GM21786 (cell line): ENCODE data around the gene EBF4.

ENCODE experiments used
- ATAC-seq: cut with Tn5 transposase; IDR thresholded peaks from one replicate; pipeline ENCODE4 v1.9.1; 2021; ENCODE audit not compliant: unreplicated experiment

The EBF4 gene

DNA sequence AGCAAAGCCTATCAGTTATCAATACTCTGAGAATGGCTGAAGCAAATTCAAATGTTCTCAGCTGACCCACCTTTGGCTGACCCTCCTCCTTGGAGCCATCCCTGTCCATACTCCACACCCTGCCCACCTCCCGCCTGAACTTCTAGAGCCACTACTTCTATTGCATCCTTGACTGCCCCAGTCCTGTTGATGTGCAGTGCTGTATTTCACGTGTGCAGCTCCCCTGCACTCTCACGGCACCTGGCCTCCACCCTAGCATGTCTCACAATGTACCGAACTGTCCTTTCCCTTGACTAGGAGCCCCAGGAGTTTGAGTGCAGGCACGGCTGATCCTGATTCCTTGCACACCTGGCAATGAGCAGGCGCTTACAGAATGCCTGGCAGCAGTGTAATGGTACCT lies 100.9 kb downstream of the EBF4 start:
- ATAC-seq = no peak

DNA sequence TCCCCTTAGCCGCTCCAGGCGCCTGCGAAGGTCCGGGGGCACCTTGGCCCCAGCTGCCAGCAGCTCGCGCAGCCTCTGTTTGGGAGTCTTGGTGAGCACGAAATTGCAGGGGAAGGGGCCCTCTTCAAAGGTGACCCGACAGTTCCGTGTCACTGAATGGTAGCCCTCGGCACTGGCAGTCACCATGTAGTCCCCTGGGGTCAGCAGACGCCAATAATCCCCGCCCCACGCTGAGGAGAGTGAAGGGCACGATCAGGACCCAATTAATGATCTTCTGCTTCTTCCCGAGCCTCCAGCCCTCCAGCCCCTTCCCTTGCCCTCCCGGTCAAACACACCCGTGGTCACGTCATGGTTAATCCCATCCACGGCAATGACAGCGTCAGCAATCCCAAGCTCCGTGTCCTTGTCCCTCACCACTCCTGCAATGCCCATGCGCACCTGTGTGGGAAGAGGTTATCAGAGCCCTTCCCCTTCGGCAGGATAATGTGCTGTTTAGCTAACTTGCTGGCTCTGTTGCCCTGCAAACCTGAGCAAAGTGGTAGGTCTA lies 101.7 kb downstream of the EBF4 start:
- ATAC-seq = no peak

DNA sequence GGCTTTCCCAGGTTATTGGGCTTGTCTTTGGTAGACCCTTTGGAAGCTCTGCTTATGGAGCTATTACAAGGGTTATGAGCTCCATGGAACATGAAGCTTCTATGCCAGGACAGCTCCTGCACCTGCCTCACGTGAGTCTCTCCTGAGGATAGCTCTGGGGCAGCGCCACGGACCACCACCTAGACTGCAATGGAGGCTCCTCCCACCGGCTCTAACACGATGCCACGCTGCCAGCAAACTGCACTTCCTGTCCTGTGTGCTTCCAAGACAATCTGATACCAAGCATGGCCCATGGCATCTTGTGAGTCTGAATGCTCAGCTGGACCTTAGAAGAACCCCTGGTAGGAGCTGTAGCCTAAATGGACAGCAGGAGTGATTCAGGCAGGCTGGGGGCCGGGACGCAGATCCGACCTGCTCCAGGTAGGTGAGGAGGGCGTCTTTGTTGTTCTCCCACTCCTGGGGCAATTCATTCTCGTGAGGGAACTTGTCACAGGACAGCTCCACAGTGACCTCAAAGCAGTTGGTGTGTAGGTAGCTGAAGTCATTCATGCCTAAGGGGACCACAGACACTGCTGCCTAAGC lies 102.4 kb downstream of the EBF4 start:
- no peak for ATAC-seq

DNA sequence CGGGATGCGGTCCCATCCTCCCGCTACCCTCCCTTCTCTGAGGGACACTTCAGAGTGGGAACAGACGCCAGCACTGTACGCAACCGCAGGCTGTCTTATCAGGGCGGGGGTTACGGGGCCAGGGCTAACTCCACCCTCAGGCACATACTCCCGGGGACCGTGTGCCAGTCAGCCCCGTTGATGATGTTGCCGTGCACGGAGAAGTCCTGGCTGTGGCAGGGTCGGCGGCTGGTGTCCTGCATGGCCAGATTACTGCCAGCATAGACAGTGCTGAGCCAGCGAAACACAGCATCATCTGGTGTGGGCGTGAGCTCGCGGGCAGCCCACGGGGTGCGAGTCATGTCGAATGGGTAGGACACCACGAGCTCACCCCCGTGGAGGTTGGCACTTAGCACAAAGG lies 102.9 kb downstream of the EBF4 start:
- ATAC-seq = no peak

DNA sequence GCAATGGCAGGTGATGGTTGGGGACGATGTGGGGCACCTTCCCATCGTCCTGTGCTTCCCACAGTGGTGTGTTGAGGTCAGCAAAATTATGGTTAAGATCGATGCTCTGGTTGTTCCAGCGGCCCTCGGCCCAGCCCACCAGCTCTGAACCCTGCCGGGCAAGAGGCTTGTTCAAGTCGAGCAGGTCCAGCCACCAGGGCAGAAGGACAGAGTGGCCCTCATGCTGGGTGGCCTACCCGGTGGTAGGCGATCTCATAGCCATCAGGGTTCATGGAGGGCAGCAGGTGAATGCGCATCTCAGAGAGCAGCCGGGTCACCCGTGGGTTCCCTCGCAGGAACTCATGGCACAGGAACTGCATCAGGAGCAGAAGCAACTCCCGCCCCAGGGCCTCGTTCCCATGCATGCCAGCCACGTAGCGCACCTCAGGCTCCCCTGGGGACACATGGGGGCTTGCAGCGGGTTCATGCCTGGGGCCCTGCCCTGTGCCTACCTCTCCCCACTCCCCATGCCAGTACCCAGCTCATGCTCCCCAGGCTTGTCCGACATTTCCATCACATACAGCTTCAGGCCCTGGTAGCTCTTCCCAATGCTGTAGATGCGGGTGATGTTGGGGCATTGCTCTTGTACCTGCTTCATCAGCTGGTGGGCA lies 103.6 kb downstream of the EBF4 start:
- ATAC-seq = no peak

DNA sequence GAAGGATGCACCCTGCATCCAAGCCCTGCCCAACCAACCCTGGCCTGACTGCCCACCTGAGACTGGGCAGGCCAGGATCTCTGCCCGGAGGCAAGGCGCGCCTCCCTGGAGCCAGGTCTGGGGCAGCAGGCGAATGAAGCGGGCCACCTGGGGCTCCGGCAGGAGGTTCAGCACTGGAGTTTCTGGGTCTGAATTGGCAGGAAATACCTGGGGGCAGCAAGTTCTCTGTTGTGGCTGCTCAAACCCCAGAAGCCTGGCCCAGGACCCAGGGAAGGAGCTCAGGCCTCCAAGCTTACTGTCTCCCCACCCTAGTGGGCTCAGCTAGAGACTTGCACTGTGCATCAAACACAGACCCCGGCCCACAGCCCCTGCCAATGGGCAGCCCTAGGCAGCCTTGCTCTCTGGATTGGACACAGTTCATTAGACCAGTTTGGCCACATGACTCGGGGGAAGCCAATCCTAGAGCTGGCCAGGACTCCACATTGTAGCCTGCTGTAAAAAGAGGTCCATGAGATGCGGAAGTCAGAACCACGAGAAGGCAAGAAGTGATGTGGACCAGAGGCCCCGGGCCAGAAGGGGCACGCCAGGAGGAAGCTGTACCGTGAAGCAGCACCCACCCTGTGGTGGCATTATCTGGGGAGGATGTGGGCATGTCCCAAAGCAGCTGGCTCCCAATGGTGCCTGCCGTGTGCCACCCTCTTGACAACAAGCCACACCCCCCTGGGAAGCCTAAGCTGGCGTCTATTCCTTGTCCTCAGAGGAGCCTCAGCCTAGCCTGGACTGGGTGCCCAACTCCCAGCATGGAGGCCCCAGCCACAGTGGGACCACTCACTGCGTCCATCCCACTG lies 104.8 kb downstream of the EBF4 start:
- ATAC-seq = no peak

DNA sequence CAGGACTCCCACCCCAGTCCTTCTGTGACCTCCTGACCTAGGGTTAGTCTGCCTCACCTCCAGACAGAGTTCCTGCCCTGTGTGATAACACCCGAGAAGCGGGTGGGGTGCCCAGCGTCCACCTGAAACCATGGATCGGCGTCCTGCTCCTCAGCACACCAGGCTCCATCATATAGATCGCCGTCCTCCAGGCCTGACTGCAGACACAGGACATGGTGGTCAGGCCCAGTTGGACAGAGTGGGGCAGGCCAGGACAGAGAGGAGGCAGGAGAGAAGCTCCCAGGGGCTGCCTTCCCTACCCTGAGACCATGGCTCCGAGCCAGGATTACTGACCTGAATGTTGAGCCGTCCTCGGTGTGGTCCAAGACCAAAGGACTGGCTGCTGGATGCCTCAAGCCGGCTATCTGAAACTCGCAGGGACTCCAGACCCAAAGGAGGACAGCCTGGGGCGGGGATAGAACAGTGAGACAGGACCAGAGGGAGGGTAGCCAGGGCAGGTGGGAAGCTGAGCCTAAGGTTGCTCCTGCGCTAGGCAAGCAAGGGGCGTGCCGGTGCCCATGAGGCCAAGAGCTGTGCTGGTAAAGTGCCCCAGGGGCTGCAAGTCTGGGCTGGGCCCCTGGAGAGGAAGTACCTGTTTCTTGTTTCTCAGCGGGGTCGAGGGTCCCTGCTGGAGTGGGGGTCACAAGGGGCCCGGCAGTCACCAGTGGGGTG lies 105.7 kb downstream of the EBF4 start:
- no peak for ATAC-seq

DNA sequence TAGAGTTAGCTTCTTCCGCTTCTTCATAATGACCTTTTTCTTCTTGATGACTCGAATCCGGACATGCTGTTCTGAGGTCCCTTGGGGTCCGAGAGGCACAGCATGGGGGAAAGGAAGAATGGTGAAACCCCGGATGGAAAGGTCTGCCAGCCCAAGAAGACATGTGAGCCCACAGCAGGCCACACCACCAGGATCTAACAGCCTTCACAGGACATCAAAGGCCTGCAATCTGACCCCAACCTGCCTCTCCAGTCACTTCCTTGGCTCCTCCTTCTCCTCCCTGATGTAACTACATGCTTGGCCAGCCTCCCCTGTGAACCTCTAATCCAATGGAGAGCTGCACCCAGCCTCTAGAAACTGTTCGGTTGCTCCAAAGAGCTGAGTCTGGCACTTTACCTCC lies 106.2 kb downstream of the EBF4 start:
- ATAC-seq = no peak

DNA sequence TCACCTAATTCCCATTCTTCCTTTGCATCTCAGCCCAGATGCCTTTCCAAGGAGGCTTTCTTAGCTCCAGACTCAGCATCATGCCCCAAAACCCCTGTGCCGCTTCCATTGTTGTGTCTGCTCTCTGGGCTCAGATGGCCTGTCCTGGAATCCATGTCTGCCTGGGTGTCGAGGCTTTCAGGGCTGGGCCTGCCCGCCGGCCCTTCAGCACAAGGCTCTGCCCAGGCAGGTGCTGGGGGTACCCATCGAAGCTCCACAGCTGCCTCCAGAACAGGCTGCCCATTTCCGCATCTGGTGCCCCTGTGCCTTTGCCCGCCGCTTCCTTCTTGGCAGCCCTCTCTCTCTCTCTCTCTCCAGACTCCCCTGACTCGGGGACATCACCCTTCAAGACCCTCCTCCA lies 106.7 kb downstream of the EBF4 start:
- ATAC-seq = no peak

DNA sequence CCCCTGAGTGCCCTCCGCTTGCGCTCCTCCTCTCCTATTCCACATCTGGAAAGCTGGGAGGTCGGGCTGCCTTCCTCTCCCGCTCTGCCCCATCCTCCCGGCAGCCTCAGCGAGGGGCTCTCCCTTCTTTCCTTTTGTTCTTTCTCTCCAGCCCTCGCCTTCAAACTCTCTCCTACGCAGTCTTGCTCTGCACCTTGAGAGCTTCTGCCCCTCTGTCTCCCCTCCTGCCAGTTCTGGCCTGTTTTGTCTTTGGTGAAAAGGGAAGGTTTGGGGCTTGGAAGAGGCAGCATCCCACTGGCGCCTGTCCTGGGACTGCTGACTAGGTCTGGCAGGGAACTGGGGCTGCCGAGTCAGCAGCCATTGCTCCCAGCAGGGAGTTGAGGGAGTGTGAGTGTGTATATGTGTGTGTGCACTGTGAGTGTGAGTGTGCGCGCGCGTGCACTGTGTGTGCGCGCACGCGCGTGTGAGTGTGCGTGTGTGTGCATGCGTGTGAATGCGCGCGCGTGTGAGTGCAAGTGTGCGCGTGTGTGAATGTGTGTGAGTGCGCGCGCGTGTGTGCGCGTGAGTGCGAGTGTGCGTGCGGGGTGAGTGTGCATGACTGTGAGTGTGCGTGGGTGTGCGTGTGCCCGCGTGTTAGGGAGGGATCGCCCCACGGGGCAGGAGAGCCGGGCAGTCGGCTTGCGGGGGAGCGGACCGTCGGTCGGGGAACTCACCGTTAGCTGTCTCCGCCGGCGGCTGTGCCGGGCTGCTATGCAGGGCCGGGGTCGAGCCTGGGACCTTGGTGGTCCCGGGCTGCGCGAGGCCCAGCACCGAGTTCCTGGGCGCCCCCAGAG lies 107.3 kb downstream of the EBF4 start:
- no peak for ATAC-seq

DNA sequence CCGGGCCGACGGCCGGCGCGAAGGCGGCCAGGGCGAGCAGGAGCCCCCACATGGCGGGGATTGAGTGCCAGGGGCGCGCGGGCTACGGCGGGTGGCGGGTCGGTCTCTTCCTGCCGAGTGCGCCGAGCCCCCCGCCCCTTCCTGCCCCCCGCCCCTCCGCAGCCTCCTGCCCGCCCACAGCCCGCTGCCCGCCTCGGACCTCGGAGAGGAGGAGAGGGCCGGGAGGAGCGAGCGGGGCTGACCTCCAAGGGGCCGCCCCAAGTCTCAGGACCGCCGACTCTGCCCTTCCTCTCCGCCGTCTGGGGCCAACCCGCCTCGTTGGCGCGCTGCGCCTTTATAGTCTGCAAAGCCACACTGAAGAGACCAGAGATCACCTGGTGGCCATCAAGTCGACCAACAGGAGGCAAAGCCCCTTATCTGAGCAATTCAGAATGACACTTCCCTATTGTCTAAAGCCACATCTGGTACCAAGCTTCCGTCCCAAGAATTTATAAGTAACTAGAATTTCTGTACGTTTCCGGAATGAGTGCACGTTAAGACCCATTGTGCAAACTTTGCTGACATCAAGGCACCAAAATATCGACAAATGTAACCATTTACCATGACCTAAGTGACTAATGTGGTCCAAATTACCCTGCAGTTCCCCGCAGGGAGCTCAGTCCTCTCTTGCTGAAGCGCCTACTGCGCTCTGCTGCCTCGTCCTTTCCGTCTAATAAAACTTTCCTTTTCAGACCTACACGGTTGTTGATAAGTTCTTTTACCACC lies 108.1 kb downstream of the EBF4 start, which contains the start of gene CPXM1:
TSS of gene CPXM1 (minus strand) at position 107 of the 765 bp plus-strand sequence. CDS start at position 52, 55 bp downstream.
- ATAC-seq = peak; percentile 39

DNA sequence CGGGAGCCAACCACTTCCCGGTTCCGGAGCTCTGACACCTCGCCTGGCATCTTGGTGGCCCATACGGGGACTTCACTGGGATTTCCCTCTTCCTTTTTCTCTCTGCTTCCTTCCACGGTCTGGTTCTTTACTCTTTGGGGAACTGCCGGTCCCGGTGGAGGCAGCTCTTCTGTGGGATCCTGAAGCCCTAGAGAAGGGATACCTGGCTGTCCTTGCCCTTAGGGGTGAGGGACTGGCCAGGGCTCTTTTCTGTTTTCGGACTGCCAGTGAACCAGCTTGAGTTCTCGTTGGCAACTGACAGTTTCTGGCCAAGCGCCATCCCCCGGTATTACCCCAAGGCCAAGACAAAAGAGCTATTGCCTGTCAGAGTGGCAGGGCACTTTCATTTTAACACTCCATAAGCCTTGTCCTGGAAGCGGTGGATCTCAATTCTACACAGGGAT lies 108.7 kb downstream of the EBF4 start:
- ATAC-seq = peak; percentile 5

DNA sequence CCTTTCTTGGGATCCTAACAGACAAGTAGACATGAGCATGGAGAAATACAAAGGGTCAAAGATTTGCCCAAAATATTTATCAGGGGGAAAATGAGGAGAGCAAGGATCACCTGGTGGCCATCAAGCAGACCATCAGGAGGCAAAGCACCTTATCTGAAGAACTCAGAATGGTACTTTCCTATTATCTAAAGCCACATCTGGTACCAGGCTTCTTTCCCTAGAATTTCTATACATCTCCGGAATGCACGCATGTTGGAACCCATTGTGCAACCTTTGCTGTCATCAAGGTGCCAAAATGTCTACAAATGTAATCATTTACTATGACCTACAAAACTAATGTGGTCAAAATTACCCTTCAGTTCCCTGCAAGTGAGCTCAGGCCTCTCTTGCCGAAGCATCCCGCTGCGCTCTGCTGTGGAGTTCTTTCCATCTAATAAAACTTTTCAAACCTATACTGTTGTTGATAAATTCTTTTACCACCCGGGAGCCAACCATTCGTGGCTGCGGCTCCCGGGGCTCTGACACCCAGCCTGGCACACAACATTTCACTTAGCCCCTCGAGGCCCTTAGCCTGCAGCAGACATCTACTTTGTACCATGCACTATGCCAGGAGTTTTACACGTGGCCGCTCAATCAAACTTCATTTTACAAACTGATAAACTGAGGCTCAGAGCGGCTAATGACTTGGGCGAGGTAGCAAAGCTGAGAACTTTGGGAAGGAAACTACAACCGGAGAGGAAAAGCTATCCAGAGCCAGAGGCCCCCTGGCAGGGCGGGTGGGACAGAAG lies 111.7 kb downstream of the EBF4 start:
- no peak for ATAC-seq

DNA sequence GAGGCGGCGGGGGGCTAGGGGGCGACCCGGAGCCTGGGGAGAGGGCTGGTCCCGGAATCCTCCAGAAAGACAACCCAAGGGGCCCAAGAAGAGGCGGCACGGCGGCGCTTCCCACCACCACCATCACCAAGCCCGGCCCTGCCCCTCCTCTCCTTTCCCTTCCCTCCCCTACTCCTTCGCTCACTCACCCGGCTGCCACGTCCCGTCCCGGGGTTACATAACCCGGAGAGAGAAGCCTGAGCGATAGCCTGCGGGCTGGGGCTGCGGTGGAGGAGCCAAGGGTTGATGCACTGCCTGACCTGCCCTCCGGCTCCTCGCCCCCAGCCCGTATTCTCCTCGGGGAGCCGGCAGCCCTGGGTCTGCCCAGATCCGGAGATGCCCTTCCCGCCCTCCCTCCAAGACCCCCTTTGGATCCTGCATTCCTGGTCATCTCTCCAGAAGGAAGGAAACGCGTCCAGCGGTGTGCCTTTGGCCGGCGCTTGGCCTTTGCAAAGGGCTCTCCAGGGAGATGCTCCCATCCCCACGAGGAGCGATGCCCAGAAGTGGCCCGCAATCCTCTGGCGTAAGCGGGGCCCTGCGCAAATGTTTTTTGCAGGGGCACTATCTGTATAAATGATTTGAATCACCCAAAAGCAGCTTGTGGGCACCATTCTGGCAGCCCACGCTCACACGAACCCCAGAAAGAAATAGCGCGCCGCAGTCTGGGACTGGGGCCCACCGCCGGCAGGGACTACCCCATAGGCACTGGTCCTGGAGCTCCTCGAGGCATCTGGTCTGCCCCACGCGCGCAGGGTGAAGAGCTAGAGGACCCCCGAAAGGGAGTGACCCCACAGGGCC lies 112.5 kb downstream of the EBF4 start:
- no peak for ATAC-seq

DNA sequence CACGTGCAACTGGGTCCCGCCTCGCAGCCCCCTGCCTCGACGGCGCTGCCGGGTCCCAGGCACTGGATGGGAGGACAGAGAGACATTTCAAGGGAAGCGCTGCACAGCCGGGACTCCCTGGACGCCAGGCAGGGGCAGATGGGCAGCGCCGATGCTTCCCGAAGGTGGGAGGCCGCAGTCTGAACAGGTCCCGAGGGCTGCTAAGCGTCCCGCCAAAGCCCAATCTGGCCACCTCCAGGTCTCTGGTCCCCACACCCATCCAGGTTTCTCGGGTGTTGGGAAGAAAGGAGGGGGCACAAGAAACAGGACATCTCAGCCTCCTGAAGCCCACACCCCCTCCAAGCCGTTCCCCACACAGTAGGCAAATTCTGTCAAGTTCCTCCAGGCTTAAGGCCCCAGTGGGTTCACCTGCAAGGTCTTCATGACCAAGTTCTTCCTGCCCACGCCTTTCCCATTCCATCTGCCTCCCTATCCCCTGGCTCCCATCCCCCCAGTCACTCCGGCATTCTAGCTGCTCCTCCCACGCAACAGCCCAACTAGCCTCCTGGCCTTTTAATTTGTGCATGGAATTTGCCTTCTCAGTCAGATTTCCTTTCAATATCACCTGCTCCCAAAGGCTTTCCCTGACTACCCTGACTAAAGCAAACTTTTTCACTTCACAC lies 113.2 kb downstream of the EBF4 start:
- ATAC-seq = no peak

DNA sequence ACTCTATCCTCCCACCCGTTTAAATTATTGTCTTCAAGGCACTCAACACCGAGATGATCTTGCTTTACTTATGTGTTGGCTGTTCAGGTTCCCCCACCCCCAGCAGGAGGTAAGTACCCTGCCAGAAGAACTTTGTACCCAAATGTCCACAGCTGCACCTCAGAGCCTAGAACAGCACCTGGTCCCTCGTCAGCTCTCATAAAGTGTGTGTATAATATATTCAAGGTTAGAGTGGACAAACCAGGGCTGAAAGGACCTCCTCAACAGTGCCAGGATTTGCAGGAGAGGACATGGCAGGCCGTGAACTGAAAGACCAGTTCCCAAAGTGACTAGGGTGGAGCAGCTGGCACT lies 113.7 kb downstream of the EBF4 start:
- ATAC-seq = no peak

DNA sequence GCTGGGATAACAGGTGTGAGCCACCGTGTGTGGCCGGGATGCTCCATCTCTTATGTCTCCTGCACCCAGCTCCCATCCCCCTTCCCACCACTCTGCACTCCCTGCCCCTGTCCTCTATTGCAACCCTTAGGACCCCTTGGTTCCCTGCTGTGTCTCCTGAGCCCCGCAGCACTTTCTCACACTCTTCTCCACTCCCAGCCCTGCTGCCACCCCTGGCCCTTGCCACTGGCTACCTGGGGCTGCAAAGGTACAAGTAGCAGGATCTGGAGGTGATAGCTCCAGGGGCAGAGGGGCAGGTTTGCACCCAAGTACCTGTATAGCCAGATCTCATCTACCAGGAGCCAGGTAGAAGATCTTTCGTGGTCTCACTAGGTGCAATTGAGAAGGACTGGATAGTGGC lies 114.4 kb downstream of the EBF4 start:
- no peak for ATAC-seq
